Esophagus muscularis mucosa (tissue), 3 donors: ENCODE results near the gene CAP2.
"Not testable (repeated sequence)": the region's sequence is repeated elsewhere in the genome, so short reads cannot be mapped to it uniquely, and the experiment has no call there.

Experiments used
- CTCF ChIP-seq, 3 experiments: fragments of 200-600 bp in 2 of 3; fragments of 450-650 bp in 1 of 3; sonication (generic) in 2 of 3; IDR thresholded peaks; one replicate each; pipeline ENCODE4 v1.5.1; 2017 to 2019; ENCODE audit warnings: antibody characterized with exemption in 3 of 3, mild to moderate bottlenecking in 2 of 3, moderate library complexity in 1 of 3
- POLR2A ChIP-seq: fragments of 450-650 bp; IDR thresholded peaks from one replicate; pipeline ENCODE4 v1.6.1; 2017; ENCODE audit warnings: antibody characterized with exemption, moderate library complexity, mild to moderate bottlenecking, low read depth

- TF ChIP-seq CTCF (IDR thresholded peaks at IDR 0.05); POLR2A: not testable (repeated sequence)
These were observed 47.4 kb downstream of the CAP2 start for GRCh38 chr6:17440811-17441210.
